Panc1 (cell line): ENCODE measurements around the gene RGS6. TPM values are rescaled to one million over a fixed set of nuclear protein-coding genes. Genes with fewer than 3 reads are reported as not detected.

Source experiments
- ATAC-seq: fragments of 200-7000 bp; cut with Tn5 transposase; 2 replicates; pipeline ENCODE4 v1.9.1; 2020; ENCODE audit warnings: mild to moderate bottlenecking, moderate library complexity
- BruUV-seq: library from RNA; stranded (reverse); fragments of 400-500 nt; replicated peaks from 2 replicates; lab custom pipeline; 2021; lab: Mats Ljungman, UMichigan
- CTCF ChIA-PET: fragments of 300-600 bp; sonication (Branson Sonifier 250); formaldehyde crosslinking; loops from one replicate; lab custom pipeline; 2022; ENCODE audit warnings: antibody characterized with exemption; lab: Charles Lee
- POLR2A ChIA-PET: fragments of 300-600 bp; sonication (Branson Sonifier 250); formaldehyde crosslinking; loops from one replicate; lab custom pipeline; 2022; ENCODE audit warnings: antibody characterized with exemption; lab: Charles Lee
- DNase-seq: peaks from one replicate; pipeline ENCODE4 v3.0.0-alpha.2; 2010; ENCODE audit warnings: low read depth, low spot score
- H3K27ac ChIP-seq: 2 replicates; pipeline ENCODE4 v1.5.1; 2011; ENCODE audit warnings: mild to moderate bottlenecking, low read length, inconsistent platforms
- H3K27me3 ChIP-seq: fragments of 200-500 bp; sonication (Bioruptor generic); 2 replicates; pipeline ENCODE4 v1.6.0; 2014; ENCODE audit warnings: low read length, inconsistent platforms; ENCODE audit not compliant: control insufficient read depth, insufficient read depth
- H3K36me3 ChIP-seq: fragments of 200-500 bp; sonication (Bioruptor generic); 2 replicates; pipeline ENCODE4 v1.5.1; 2014; ENCODE audit warnings: inconsistent platforms, mild to moderate bottlenecking, low read length, moderate library complexity; ENCODE audit not compliant: control insufficient read depth, insufficient read depth
- H3K4me1 ChIP-seq: 2 replicates; pipeline ENCODE4 v1.5.1; 2011; ENCODE audit warnings: inconsistent platforms, mild to moderate bottlenecking, low read length, moderate library complexity; ENCODE audit not compliant: control insufficient read depth, insufficient read depth
- H3K4me3 ChIP-seq, 2 experiments: 2 replicates each; pipeline ENCODE4 v1.5.1; 2011 to 2012; ENCODE audit warnings: low read depth in 2 of 2, low read length in 2 of 2, mild to moderate bottlenecking in 2 of 2, inconsistent platforms in 1 of 2, moderate library complexity in 1 of 2
- H3K9me3 ChIP-seq: fragments of 200-500 bp; sonication (Bioruptor generic); 2 replicates; pipeline ENCODE4 v1.5.1; 2014; ENCODE audit warnings: low read depth, mild to moderate bottlenecking, inconsistent platforms, low read length, moderate library complexity; ENCODE audit not compliant: control insufficient read depth, insufficient read depth
- CTCF ChIP-seq: fragments of 450-650 bp; IDR thresholded peaks from 2 replicates; pipeline ENCODE4 v1.5.1; 2017; ENCODE audit warnings: mild to moderate bottlenecking
- POLR2AphosphoS5 ChIP-seq: IDR thresholded peaks from 2 replicates; pipeline ENCODE4 v1.6.1; 2012; ENCODE audit warnings: mild to moderate bottlenecking, low read depth, low read length, moderate library complexity
- REST ChIP-seq, 2 experiments: IDR thresholded peaks; 2 replicates each; pipeline ENCODE4 v1.6.1; 2011 to 2012; ENCODE audit warnings: low read depth in 2 of 2, control low read depth in 1 of 2, low read length in 1 of 2, mild to moderate bottlenecking in 1 of 2, moderate library complexity in 1 of 2; ENCODE audit not compliant: insufficient read depth in 1 of 2
- SIN3A ChIP-seq: IDR thresholded peaks from 2 replicates; pipeline ENCODE4 v1.6.1; 2012; ENCODE audit warnings: low read depth, mild to moderate bottlenecking, low read length, moderate library complexity, borderline replicate concordance; ENCODE audit not compliant: insufficient read depth
- TCF7L2 ChIP-seq: IDR thresholded peaks from 2 replicates; pipeline ENCODE4 v1.6.1; 2011; ENCODE audit warnings: mild to moderate bottlenecking, low read depth, low read length, inconsistent platforms
- in situ Hi-C: cut with HindIII; loops from 2 replicates; pipeline ENCODE4 v1.10.0; 2016; ENCODE audit warnings: low sequenced_read_pairs, low pct_unique_long_range_greater_than_20kb
- intact Hi-C: fragments of 100-400 bp; cut with micrococcal nuclease; formaldehyde crosslinking; loops from one replicate; pipeline ENCODE4 v1.10.0; 2022; ENCODE audit not compliant: unreplicated experiment
- total RNA-seq: library from RNA; stranded (reverse); gene quantifications from one replicate; pipeline ENCODE4 v1.2.1, GENCODE V29; 2021; ENCODE audit not compliant: unreplicated experiment

RGS6 gene
- total RNA-seq, 1 experiment from 2014 or later, result not detected

GRCh38 chr14:72024504-72024903, 92.3 kb downstream of the RGS6 start:
- no peak for TF ChIP-seq TCF7L2
- TF ChIP-seq REST (IDR thresholded peaks at IDR 0.05; ENCODE audit: insufficient read depth in 1 of 2, low read depth in 2 of 2, low read length in 1 of 2), result no peak
- TF ChIP-seq SIN3A, result no peak
- no peak for TF ChIP-seq POLR2AphosphoS5
- TF ChIP-seq CTCF, result no peak
- no peaks in the 10 kb centered on the region for H3K4me1 ChIP-seq
- no peak for DNase-seq
- no peak overlapping the region for H3K4me3 ChIP-seq
- H3K36me3 ChIP-seq, result no peaks in the 10 kb centered on the region
- no TSS peak for BruUV-seq
- H3K9me3 ChIP-seq, result no peaks in the 10 kb centered on the region
- H3K27ac ChIP-seq, result no peak overlapping the region
- ATAC-seq, result no peak
- ChIA-PET POLR2A (no interaction called here), CTCF (interaction anchor here (0.5 kb wide), 1 partner anchor 32 kb away, joined by 9 read pairs; no protein-coding TSS in a partner anchor)
- in situ Hi-C loops (no loop called here), intact Hi-C loops (no loop called here)
- H3K27me3 ChIP-seq, result no peaks in the 10 kb centered on the region

- Histone ChIP-seq H3K4me3 (no peak overlapping the region), H3K27me3 (no peaks in the 10 kb centered on the region), H3K36me3 (no peaks in the 10 kb centered on the region), H3K9me3 (no peaks in the 10 kb centered on the region), H3K4me1 (no peaks in the 10 kb centered on the region), H3K27ac (no peak overlapping the region)
- in situ Hi-C loops (no loop called here), intact Hi-C loops (no loop called here)
- DNase-seq, result no peak
- ChIA-PET CTCF (no interaction called here), POLR2A (no interaction called here)
- TF ChIP-seq CTCF, result no peak
- no peak for ATAC-seq
- no TSS peak for BruUV-seq
These were observed 94.3 kb downstream of the RGS6 start for GRCh38 chr14:72026536-72026935.

- CTCF ChIA-PET, result no interaction called here
- DNase-seq (no peak), ATAC-seq (no peak)
- in situ Hi-C loops, result no loop called here
- Histone ChIP-seq H3K27me3 (no peaks in the 10 kb centered on the region), H3K9me3 (no peaks in the 10 kb centered on the region), H3K4me3 (no peak overlapping the region), H3K4me1 (no peaks in the 10 kb centered on the region), H3K27ac (no peak overlapping the region), H3K36me3 (no peaks in the 10 kb centered on the region)
- TF ChIP-seq POLR2AphosphoS5 (no peak), REST (IDR thresholded peaks at IDR 0.05; ENCODE audit: insufficient read depth in 1 of 2, low read depth in 2 of 2, low read length in 1 of 2) (no peak), SIN3A (no peak), TCF7L2 (no peak), CTCF (no peak)
- intact Hi-C loops, result no loop called here
- POLR2A ChIA-PET, result no interaction called here
- BruUV-seq, result no TSS peak
These were observed 94.8 kb downstream of the RGS6 start for GRCh38 chr14:72027061-72027460.
